Amniotic epithelial cell (primary cell): ENCODE results near the gene NELL1.

Experiments used
- DNase-seq: peaks from one replicate; pipeline ENCODE4 v3.0.0-alpha.2; 2010; ENCODE audit warnings: low read depth

The NELL1 gene

DNA sequence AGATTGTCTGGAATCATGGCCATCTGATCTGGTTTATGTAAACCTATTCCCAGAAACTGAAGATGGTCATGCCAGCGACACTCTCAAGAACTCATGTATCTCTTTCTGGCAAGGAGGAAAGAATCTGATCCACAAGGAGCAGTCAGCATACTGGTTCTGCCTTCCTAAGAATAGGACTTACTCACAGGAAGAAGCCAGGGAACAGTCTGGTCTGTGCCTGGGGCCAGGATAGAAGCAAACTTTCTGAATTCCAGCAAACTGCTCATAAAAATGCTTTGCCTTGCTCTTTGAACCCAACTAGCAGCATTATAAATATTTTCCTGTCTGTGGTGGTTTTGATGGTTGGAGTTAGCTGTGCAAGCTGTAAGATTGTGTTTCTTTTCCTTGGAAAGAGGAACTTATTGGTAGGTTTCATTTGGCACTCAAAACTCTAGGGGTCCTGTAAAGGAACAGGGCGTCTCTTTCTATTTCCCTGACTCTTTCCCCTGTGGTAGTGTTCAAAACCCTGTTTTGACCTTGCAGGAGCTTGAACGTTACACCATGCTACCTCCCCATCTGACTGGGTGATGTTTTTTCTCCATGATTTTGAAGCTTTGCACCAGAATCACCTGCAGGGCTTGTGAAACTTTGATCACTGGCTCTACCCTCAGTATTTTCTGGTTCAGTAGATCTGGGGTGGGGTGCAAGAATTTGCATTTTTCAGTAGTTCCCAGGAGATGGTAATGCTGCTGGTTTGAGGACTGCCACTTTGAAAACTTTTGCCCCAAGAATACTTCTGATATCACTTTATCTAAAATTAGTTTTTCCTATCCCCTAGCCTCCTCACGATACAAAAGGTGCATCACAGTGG lies 895.7 kb downstream of the NELL1 start:
- DNase-seq: no peak

DNA sequence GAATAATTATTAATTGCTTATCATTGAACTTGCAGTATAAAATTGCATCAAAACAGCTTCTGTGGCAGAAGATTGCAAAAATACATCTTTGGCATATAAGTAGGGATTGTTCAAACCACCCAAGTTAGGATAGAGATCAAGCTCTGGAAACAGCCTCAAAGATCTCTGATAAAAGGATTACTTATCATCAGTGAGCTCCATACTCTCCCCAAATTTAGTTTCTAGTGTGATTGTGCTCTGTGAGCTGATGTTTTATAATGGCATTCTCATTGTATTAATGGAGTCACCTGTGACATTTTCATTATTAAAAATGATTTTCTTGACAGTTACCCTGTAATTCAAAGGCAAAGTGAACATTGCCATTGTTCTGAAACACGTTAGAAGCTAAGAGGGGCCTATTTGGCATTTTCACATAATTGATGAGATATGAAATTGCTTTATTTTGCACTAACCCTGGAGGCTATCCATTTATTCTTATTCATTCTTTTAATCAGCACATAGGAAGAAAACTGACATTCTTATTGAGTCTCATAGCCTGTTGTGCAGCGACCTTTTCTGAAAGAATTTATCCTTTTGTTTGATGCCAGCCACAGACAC lies 897.2 kb downstream of the NELL1 start:
- no peak for DNase-seq

DNA sequence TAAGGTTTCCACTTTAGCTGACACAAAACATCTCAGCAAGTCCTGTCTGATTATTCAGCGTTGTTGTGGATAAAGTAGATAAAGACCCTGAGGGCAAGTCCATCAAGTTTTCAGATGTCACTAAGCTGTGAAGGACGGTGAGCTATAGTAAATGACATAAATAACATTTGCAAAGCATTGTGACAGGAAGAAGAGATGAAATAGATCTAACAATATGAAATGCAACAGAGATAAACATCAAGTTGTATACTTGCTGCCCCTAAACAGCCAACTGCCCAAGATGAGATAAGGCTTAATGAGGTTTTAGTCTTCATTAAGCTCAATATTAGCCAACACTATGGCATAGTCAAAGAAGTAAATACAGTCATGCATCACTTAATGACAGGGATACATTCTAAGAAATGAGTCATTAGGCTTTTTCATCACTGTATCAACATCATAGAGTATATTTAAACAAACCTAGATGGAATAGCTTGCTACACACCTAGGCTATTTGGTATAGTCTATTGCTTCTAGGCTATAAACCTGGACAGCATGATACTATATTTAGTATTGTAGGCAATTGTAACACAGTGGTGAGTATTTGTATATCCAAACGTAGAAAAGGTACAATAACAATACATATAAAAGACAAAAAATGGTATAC lies 898.4 kb downstream of the NELL1 start:
- DNase-seq: no peak

DNA sequence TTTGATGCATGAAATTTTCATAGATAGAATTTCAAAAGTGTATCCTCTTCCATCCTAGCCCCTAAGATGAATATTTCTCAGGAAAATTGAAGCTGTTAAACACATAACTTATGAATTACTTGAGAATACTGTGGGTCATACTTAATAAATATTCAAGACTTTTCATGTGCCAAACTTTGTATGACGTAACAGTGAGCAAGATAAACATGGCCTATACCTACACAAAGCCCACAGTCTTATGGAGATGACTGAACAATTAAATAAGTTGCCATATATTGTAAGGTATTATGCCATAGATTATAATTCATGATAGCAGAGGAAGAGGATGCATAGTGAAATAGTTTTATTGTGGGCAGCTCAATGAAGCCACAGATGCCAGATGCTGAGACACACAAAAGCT lies 902.8 kb downstream of the NELL1 start:
- no peak for DNase-seq

DNA sequence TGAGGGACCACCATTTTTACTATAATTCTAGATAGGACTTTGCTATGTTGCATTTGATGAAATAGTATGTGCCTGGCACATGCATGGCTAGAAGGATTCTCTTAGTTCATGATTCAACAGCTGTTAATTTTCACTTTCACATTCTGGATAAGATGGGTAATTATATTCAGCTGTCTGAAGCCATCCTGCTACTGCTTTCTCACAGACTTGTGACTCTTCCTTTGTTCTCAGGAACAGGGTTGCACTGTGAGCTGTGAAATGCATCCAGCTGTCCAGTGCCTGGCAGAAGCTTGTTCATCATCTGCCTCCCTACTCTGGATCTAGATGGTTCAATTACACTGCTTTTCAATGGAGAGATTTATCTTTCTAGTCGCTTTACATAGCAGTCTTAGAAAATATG lies 913.4 kb downstream of the NELL1 start:
- DNase-seq: no peak

DNA sequence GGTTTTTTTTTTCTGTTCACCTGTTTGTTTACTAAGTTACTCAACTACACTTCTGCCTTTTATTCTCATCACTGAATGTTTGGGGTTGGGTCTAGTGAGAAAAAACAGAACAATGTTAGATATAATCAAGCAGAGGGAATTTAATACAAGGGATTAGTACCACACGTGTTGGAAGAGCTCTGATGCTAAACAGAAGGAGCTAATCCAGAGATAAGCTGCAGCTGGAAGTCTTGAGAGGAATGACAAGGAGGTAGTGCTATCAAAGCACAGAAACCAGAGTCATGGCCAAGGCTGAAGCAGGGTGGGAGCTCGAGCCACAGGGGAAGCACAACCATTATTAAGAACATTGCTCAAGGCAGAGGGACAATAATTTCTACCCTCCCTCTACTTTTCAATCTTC lies 919.4 kb downstream of the NELL1 start:
- no peak for DNase-seq

DNA sequence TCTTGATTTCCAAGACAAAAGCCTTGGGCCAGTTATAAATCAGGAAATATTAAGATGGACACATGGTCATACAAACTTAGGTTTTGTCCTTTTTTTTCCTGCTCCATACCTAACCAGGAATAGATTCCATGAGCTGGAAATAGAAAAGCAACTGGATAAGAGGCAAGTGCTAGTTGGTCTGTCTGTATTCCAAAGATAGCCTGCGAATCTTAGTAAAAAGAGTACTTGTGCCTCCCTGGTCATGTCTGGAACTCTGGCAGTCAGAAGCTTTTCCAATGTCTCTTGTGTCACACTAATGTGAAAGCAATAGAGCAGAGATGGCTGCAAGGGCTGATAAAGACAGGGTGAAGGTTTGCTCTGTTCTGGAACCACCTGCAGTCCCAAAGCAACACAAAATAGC lies 933.3 kb downstream of the NELL1 start:
- DNase-seq: no peak

DNA sequence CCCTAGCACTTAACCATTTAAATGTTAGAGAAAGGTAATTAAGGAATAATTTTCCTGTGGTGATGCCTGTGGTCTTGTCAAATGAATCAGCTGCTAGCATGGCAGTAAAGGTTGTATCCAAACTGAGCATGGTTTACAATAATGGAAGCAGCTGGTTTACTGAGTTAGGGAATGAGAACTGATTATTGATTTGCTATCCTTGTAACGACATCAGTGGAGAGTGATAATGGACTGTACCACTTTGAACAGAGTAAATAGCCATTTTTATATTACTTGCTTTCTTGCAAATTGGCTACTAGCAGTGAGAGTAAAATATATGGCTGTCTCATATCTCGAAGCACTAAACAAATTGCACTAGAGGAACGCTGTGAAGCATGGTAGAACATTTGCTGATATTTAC lies 934.5 kb downstream of the NELL1 start:
- no peak for DNase-seq

DNA sequence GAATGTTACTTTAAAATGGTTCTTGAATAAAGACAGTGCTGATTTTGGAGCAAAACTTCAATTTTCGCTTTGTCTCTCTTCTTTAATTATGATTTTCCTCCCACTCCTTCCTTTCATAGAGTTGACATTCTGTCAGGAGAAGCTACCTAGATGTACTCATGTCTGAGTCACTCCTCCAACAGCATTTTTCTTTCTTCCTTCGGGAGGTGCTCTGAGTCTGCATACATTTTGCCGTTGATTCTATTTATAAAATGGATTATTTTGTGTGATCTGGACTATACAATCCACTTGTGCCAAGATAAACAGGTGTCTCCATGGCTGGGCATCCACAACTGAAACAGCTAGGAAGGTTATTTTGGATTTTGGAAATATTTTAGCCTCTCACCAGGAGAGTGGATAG lies 935.2 kb downstream of the NELL1 start:
- DNase-seq: no peak

DNA sequence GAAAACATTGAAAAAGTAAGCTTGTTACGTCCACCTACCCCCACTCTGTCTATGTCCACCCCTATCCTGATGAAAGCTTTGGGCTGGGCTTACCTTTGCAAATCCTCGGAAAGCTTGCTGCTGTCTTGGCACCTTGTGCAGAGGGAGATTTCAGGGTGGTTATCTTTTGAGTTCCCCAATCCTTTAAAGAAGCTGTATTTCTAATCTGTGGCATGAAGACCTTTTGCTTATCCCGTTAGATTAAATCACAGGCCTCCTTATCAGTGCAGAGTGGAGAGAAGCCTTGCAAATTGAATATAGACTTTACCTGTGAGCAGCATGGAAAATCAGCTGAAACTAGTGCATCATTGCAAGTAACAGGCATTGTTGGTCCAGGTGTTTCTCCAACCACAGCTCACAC lies 942.9 kb downstream of the NELL1 start:
- DNase-seq: no peak

DNA sequence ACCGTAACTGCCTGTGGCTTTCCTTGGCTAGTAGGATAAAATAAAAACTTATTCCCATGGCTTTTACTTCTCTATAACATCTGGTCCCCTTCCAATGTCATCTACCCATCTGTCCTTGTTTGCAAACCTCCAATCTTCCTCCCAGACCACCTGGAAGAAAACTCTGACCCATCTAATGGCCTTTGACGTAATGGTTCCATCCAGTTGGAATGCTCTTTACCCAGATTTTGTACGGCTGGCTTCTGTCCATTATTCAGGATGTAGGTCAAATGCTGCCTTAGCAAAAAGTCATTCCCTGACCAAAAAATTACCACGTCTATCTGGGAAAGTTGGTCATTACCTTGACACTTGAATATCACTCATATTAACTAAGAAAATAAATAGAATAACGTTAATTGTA lies 945.6 kb downstream of the NELL1 start:
- no peak for DNase-seq

DNA sequence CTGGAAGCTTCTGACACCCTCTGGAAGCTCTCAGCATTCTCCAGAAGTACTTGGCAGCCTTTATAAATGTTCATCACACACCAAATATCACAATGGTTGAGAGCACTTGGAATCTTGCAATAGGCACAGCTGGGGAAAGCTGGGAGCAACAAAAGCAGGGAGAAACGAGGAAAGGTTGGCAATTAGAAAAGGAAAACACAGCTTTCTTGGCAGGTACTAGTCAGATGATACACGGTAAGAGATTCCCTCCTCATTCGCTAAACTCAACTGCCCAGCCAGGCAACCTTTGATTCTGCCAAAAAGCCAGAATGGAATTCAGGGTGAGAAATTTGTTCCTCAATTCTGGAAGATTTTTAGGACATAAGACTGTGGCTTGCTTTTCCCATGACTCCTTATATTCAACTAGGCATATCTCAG lies 946.6 kb downstream of the NELL1 start:
- no peak for DNase-seq

DNA sequence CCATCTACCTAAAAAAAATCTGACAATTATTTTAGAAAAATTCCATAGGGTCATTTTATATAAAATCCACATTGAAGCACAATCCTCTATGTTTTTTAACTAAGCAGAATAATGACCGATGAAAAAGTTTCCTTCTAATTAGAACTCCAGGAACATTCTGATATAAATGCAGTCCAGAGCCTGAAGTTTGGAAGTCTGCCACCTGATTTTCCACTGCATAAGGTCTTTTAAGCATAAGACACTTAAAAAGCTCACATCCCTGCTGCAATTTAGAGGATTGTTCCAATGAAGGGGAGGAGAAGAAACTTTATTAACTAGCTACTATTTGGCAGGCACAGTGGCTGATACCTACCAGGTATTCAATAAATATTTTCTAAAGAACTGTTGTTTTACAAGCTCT lies 953.2 kb downstream of the NELL1 start:
- DNase-seq: no peak

DNA sequence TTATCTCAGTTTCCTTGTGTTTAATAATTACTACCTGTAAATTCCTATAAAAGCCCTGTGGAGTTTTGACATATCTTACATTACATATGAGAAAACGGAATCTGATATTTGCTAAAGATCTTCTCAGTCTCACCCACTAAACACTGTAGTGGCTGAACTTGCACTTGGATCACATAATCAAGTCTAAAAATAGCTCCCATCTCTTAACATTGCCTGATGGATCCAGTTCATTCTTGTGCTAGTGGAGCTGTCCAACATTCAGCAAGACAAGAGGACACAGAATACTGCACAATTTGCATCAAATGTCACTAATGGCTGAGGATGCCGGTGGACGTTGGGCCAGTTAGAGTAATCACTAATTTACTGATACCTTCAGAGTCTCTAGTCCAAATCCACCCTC lies 953.6 kb downstream of the NELL1 start:
- DNase-seq: no peak
